Stimulated activated CD8-positive, alpha-beta memory T cell treated with anti-CD3 and anti-CD28 coated beads, Interleukin-2, amount 100 ng/mL, for 1 hour (primary cell): ENCODE measurements around the gene PAX5.

ENCODE experiments used
- DNase-seq, 2 donors: peaks; one replicate each; pipeline ENCODE4 v3.0.0-alpha.2; 2020; ENCODE audit warnings: low read depth in 2 of 2

The PAX5 gene

DNA sequence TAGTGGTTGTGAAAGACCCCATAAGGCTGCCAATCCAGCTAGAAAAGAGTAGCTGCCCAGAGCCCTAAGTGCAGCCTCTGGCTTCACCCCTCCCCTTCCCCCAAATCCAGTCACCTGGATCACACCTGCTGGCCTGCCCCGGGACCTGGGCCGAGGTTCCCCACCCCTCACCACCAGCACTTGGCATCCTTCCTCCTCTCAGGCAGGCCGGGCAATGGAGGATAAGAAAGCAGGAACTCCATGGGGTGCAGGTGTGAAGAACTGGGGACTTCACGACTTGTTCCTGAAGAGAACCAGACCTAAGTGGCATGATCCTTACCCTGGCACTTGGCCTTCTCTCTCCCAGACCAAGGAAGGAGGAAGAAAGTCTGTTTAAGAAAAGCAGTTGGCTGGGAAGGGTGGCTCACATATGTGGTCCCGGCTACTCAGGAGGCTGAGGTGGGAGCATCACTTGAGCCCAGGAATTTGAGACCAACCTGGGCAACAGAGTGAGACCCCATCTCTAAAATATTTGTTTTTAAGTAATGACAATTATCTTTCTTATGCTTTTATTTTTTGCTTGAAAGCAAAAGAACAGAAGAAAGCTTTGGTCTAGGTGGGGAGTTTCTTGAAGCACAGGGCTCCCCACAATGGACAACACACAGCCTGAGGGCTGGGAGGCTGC is 131.1 kb downstream of the PAX5 start:
- DNase-seq = no peak

GRCh38 chr9:36902080-36902716 is 131.9 kb downstream of the PAX5 start:
- DNase-seq = no peak

DNA sequence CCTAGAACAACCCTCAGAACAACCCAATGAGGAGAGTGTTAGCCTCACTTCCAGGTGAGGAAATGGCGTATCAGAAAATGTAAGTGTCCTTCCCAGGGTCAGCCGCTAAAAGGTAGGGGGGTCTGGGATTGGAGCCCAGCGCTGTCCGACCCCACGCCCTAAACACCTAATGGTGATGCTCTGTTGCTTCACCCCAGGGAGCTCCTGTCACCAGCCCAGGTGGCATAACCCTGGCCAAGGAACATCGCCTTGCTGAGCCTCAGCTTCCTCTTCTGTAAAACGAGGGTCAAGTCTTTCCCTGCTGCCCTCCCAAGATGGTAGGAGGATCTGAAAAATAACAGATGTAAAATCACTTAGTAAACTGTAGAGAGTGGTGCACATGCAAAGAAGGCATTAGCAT is 132.5 kb downstream of the PAX5 start:
- no peak for DNase-seq

DNA sequence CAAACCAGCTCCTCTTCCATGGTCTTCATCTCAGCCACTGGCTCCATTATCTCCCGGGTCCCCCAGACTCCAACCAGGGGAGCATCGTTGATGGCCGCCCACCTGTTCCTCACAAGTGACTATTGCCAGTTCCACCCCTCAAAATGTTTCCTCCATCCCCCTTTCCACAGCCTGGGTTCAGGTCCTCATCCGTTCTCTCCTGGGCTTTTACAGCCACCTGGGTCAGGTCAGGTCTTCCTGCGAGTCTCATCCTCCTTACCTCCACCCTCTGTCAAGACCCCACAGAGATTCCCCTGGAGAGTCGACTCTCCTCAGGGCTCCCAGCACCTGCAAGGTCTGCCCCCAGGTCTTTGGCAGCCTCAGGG is 133.2 kb downstream of the PAX5 start:
- no peak for DNase-seq

GRCh38 chr9:36900136-36900855 is 133.8 kb downstream of the PAX5 start:
- DNase-seq = no peak

GRCh38 chr9:36899406-36899805 is 134.7 kb downstream of the PAX5 start:
- no peak for DNase-seq

DNA sequence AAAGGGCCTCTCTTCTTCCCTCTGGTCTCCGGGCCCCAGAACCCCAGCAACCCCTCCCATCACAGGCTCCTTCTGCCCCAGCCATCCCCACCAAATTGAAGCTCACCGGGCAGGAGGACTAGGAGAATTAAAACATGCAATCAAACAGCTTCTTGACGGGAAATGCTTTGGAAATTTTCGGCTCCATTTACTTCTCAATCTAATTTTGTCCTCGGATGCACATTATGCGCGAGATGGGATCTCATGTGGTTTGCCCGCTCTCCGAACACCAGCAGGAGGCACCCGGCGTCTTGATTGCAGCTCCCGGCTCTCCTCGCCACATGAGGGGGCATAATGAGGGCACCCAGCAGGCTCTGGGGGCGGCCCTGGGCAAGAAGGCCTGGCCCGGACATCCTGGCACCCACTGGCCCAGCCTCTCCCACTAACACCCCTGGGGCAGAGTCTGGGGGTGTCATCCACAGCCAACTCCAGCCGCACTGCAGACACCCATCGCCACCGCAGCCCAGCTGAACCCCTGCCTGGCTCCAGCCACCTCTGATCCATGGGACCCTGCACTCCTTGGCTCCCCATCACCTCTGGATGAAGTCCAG is 135.5 kb downstream of the PAX5 start:
- DNase-seq = no peak

- no peak for DNase-seq
Measured at GRCh38 chr9:36897478-36897877, 136.6 kb downstream of the PAX5 start.

GRCh38 chr9:36897019-36897418 is 137.0 kb downstream of the PAX5 start:
- no peak for DNase-seq

DNA sequence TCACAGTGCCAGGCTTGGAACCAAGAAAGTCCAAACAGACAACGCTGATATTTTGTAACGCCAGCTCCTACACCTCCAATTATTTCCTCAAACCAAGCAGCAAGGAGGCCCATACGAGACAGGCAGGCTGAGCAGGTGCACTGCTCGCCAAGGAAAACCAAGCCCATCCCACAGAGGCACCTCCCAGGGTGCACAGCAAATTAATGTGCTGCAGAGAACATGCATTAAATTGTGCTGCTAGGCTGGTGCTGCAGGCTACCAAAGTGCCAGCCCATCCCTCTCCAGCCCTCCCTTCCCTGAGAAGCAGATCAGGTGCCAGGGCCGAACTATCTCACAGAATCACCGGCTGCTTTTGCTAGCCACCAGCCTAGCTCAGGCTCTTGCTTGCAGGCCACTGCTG is 137.8 kb downstream of the PAX5 start:
- DNase-seq = no peak

- no peak for DNase-seq
Measured at GRCh38 chr9:36895744-36896260, 138.3 kb downstream of the PAX5 start.

DNA sequence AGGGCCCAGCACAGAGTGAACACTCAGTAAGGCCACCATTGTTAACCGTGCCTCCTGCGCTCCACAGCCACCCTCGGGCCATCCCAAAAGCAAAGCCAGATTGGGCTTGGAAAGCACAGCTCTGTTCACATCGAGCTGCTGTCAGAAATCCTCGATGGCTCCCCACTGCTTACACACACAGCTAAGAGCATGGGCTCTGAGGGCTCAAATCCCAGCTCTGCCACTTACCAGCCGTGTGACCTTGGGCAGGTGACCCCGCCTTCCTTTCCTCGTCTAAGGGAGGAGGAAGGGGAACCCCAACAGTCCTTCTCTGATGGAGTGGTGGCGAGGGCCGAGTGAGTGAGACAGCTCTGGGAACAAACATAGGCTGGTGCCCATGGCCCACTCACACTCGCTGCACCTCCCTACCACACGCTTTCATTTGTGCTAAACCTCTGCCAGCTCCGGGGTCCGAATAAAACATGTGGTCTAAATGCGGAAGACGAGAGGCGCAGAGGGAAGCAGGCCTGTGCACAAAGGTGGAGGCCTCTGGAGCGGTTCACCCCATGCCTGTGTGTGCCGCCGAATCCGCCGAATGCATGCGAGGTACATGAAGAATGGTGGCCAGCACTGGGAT is 139.3 kb downstream of the PAX5 start:
- no peak for DNase-seq

DNA sequence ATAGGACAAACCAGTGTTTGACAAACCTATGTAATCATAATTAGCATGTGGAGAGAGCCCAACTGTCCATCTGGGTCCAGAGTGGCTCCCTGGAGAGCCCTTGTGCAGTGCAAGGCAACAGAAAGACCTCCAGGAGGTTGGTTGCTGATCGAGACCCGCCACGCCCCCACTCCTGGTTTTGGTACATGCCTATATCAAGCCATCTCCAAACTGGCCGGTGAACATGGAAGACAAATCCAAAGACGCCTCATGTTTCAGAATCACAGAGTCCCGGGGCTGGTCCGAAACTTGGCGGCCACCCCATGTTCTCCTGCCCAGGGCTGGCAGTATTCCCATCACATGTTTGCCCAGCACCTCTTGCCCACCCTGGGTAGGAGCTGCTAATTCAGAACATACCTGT is 140.2 kb downstream of the PAX5 start:
- no peak for DNase-seq

DNA sequence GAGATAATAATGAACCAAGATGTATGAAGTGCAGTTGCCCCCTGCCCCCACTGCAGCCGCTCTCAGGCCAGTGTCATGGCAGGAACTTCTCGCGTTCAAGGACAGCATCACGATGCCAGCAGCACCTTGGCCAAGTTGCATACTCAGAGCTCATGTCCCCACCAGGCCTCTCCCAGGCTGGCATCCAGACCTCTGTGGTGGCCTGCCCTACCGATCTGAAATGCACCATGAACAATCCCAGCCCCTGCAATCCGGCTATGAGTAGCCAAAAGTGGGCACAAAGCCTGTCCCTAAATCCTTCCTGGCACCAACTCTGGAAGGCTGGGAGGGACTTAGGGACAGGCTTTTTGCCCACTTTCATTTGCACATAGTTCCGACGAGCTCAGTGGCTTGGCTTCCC is 140.9 kb downstream of the PAX5 start:
- DNase-seq = no peak

GRCh38 chr9:36892279-36892678 is 141.8 kb downstream of the PAX5 start:
- no peak for DNase-seq

- no peak for DNase-seq
Measured at GRCh38 chr9:36891341-36891811, 142.7 kb downstream of the PAX5 start.

DNA sequence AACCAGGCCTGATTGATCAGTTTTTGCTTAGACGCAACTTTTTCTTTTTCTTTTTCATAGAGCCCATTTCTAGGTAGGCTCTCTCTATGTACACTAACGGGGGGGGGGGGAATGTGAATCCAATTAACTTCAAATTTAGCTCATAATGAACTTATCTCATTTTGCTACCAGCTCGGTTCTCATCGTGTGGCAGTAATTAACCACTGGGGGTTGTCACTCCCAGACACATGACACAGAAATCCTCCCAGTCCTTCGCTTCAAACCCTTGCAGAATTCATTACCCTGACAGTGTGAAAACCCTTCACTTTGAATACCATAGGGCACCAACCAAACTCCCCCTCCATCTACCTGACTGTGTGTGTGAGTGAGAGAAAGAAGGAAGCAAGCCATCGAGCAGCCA is 144.2 kb downstream of the PAX5 start:
- DNase-seq = no peak

GRCh38 chr9:36888551-36888950 is 145.5 kb downstream of the PAX5 start:
- no peak for DNase-seq

- DNase-seq = no peak
Measured at GRCh38 chr9:36884721-36885120, 149.3 kb downstream of the PAX5 start.

DNA sequence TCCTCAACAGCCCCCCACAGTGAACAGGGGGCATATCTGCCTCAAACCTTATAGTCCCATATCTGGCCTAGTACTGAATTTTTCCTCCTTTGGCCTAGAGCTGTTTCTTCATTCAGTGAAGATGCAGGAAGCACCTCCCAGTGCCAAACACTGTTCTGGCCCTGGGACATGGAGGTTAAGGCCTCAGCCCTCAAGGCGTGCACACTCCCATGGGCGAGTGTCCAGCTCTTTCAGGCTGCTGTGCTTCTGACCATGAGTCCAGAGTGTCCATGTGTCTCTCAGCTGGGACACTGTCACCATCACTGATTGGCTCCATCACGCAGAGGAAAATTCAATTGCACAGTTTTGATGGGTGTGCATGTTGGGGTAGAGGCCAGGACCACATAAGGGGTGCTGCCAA is 151.5 kb downstream of the PAX5 start:
- no peak for DNase-seq

GRCh38 chr9:36881743-36882441 is 152.2 kb downstream of the PAX5 start:
- no peak for DNase-seq
